Tibial artery (tissue), 4 donors: ENCODE measurements around the gene NOL4L.

ENCODE experiments used
- DNase-seq, 2 donors: peaks; one replicate each; pipeline ENCODE4 v3.0.0-alpha.2; 2019
- H3K27ac ChIP-seq, 2 donors: fragments of 200-600 bp; sonication (generic) in 1 of 2; 1 replicate in 1 of 2; 2 replicates in 1 of 2; pipeline ENCODE4 v1.5.1; 2018 to 2019; ENCODE audit warnings: mild to moderate bottlenecking in 1 of 2
- H3K27me3 ChIP-seq, 2 donors: fragments of 200-600 bp; sonication (generic) in 1 of 2; one replicate each; pipeline versions ENCODE4 v1.5.1 to v1.6.0; 2016 to 2019
- H3K36me3 ChIP-seq, 3 donors: fragments of 200-600 bp; sonication (generic) in 2 of 3; one replicate each; pipeline ENCODE4 v1.5.1; 2016 to 2019; ENCODE audit warnings: mild to moderate bottlenecking in 2 of 3
- H3K4me1 ChIP-seq, 4 donors: fragments of 200-600 bp; sonication (generic) in 2 of 4; 1 replicate in 3 of 4; 2 replicates in 1 of 4; pipeline ENCODE4 v1.5.1; 2016 to 2019
- H3K4me3 ChIP-seq, 2 donors: fragments of 200-600 bp; sonication (generic) in 1 of 2; 1 replicate in 1 of 2; 2 replicates in 1 of 2; pipeline ENCODE4 v1.5.1; 2018 to 2019; ENCODE audit warnings: mild to moderate bottlenecking in 2 of 2
- H3K9me3 ChIP-seq, 3 donors: fragments of 200-600 bp; sonication (generic) in 1 of 3; one replicate each; pipeline ENCODE4 v1.5.1; 2016 to 2019
- CTCF ChIP-seq, 2 experiments: fragments of 200-600 bp in 1 of 2; fragments of 450-650 bp in 1 of 2; IDR thresholded peaks; one replicate each; pipeline ENCODE4 v1.5.1; 2017 to 2019; ENCODE audit warnings: antibody characterized with exemption in 2 of 2, mild to moderate bottlenecking in 1 of 2, moderate library complexity in 1 of 2
- intact Hi-C: fragments of 100-400 bp; cut with DNase I; formaldehyde crosslinking; loops from one replicate; pipeline ENCODE4 v1.15.0; 2023; ENCODE audit warnings: low total_unique reads

The NOL4L gene

DNA sequence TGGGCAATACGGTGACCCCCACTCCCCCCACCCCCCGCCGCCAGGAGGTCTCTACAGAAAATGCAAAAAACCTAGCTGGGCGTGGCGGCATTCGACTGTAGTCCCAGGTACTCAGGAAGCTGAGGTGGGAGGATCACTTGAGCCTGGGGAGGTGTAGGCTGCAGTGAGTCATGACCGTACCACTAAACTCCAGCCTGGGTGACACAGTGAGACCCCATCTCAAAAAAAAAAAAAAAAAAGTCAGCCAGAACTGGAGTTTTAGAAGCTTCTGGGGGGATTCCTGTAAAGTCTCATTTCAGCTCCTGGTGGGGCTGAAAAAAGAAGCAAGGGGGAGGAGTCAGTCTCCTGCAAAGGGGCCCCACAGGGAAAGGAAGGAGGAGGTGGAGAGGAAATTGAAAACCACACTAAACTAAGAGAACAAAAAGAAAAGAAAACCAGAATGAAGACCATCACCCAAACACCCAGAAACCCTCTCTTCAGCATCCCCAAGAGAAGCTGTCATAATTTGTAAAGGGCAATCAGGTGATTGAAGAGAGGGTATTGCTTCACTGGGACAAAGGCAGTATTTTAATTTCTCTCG is 50.4 kb downstream of the NOL4L start:
- no peaks in the 10 kb centered on the region for H3K36me3 ChIP-seq
- H3K9me3 ChIP-seq, result no peaks in the 10 kb centered on the region
- intact Hi-C loops, result no loop called here
- H3K4me3 ChIP-seq, result no peak overlapping the region
- H3K4me1 ChIP-seq, result peaks cover 0 to 33% (median 20%) of the 10 kb centered on the region in 4 donors
- peaks cover 0 to 37% of the 10 kb centered on the region in 2 donors for H3K27me3 ChIP-seq
- no peak overlapping the region for H3K27ac ChIP-seq
- no peak for TF ChIP-seq CTCF (IDR thresholded peaks at IDR 0.05)
- DNase-seq, result no peak

DNA sequence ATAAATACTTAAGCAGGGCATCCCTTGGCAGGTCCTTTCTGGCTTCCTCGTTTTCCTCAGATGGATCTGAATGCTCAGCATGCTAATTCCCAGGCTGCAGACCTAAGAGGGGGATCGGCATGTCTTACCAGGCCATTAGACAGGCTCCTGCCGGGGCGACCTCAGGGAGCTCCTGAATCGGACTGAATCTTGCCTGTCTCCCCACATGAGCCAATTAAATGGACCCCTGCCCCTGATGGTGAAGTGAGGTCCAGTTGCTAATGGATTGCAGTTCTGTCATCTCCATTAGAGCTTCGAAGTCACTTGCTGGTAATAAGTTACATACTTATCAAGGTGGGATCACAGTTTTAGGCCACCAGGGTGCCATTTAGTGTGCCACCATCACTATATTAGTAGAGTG is 51.4 kb downstream of the NOL4L start:
- no peak for TF ChIP-seq CTCF (IDR thresholded peaks at IDR 0.05)
- H3K4me1 ChIP-seq, result peaks cover 0 to 28% (median 16%) of the 10 kb centered on the region in 4 donors
- peaks cover 0 to 27% of the 10 kb centered on the region in 2 donors for H3K27me3 ChIP-seq
- intact Hi-C loops, result no loop called here
- no peaks in the 10 kb centered on the region for H3K36me3 ChIP-seq
- H3K27ac ChIP-seq, result no peak overlapping the region
- no peak overlapping the region for H3K4me3 ChIP-seq
- DNase-seq, result no peak
- H3K9me3 ChIP-seq, result no peaks in the 10 kb centered on the region

DNA sequence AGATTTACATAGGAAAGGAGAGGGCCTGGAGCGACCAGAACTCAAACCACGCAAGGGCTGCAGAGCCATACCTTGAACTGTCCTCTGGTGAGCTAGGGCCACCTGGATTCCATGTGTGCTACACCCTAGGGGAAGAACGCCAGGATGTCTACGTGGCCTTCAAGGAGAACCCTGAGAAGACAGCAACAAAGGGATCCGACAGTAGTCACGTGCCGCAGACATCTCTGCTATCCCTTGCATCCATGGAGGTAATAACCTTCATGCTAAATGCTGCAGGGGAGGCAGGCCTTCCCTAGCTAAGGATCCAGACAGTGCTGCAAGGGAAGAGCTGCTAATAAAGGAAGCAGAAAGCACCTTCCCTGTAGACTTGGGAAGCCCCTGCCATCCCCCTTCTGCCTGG is 52.9 kb downstream of the NOL4L start:
- no peak overlapping the region for H3K4me3 ChIP-seq
- intact Hi-C loops, result no loop called here
- H3K9me3 ChIP-seq, result no peaks in the 10 kb centered on the region

GRCh38 chr20:32528905-32529670 is 56.0 kb downstream of the NOL4L start:
- Histone ChIP-seq H3K27me3 (peaks cover 0 to 3% of the 10 kb centered on the region in 2 donors), H3K4me3 (no peak overlapping the region), H3K27ac (no peak overlapping the region), H3K36me3 (no peaks in the 10 kb centered on the region), H3K4me1 (peaks cover 0 to 14% (median 11%) of the 10 kb centered on the region in 4 donors), H3K9me3 (no peaks in the 10 kb centered on the region)
- no peak for TF ChIP-seq CTCF (IDR thresholded peaks at IDR 0.05)
- no peak for DNase-seq
- intact Hi-C loops, result no loop called here

More for the DNA sequence above, 52.9 kb downstream of the NOL4L start:
- H3K27me3 ChIP-seq, result peaks cover 0 to 15% of the 10 kb centered on the region in 2 donors
- H3K4me1 ChIP-seq, result peaks cover 0 to 14% (median 8%) of the 10 kb centered on the region in 4 donors
- no peak for DNase-seq
- TF ChIP-seq CTCF (IDR thresholded peaks at IDR 0.05), result no peak
- no peaks in the 10 kb centered on the region for H3K36me3 ChIP-seq
- H3K27ac ChIP-seq, result no peak overlapping the region

- H3K4me3 ChIP-seq, result no peak overlapping the region
- H3K27me3 ChIP-seq, result peaks cover 0 to 3% of the 10 kb centered on the region in 2 donors
- peaks cover 0 to 14% (median 11%) of the 10 kb centered on the region in 4 donors for H3K4me1 ChIP-seq
- no peak for DNase-seq
- no peak for TF ChIP-seq CTCF (IDR thresholded peaks at IDR 0.05)
- intact Hi-C loops, result no loop called here
- no peaks in the 10 kb centered on the region for H3K36me3 ChIP-seq
- no peaks in the 10 kb centered on the region for H3K9me3 ChIP-seq
- H3K27ac ChIP-seq, result no peak overlapping the region
These were observed 56.8 kb downstream of the NOL4L start for GRCh38 chr20:32528171-32528891.
